Mesenteric fat pad (tissue), 1 donor: Measurements from ENCODE around the gene LIG4. TPM values are rescaled to one million over a fixed set of nuclear protein-coding genes. Genes with fewer than 3 reads are reported as not detected.
A peak's percentile ranks its signal among the peaks of the same experiment; 100 is the strongest.
"Not testable (repeated sequence)": the region's sequence is repeated elsewhere in the genome, so short reads cannot be mapped to it uniquely, and the experiment has no call there.

Experiments used
- DNase-seq: peaks from one replicate; pipeline ENCODE4 v3.0.0-alpha.2; 2020; ENCODE audit warnings: low spot score
- long read RNA-seq: library from polyadenylated mRNA; unstranded; transcript quantifications from one replicate; pipeline ENCODE4 v2.0.0, GENCODE V29; 2020
- total RNA-seq: library from RNA; stranded (reverse); fragmentation: NEBNext Ultra II Directional; extraction: Animal tissue kit (Norgen Biotek cat#: 25700); gene quantifications from one replicate; pipeline ENCODE4 v1.2.1, GENCODE V29; 2021
- donor health status: DM: yes; HTN: yes; CAD: no.

Gene LIG4
- 12.3 TPM for total RNA-seq
- long read RNA-seq, partial matches to known transcripts = 0 of 6 reads
- long read RNA-seq, other reads (novel, unspliced or antisense) = 3 of 6 reads

DNA sequence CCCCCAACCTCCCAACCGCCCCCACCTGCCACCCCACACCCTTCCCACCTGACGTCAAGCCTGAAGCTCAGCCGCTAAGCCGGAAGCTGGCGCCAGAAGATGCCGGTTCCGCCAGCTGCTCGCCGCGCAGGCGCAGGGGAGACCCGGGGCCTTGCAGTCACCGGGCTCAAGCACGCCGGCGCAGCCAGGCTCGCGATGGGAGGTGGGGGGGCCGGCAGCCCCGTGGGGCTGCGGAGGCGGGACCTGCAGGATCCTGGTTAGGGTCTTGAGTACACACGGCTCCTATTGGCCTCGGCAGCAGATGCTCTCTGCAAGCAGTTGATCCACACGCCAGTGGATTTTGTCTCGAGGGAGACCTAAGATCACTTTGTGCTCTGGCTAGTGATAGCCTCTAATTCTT is at the start of gene LIG4:
Gene LIG4 (minus strand): TSS at position 101 of the 400 bp plus-strand sequence. CDS start 4,268 bp downstream, outside the sequence.
- peak; percentile 97 for DNase-seq

DNA sequence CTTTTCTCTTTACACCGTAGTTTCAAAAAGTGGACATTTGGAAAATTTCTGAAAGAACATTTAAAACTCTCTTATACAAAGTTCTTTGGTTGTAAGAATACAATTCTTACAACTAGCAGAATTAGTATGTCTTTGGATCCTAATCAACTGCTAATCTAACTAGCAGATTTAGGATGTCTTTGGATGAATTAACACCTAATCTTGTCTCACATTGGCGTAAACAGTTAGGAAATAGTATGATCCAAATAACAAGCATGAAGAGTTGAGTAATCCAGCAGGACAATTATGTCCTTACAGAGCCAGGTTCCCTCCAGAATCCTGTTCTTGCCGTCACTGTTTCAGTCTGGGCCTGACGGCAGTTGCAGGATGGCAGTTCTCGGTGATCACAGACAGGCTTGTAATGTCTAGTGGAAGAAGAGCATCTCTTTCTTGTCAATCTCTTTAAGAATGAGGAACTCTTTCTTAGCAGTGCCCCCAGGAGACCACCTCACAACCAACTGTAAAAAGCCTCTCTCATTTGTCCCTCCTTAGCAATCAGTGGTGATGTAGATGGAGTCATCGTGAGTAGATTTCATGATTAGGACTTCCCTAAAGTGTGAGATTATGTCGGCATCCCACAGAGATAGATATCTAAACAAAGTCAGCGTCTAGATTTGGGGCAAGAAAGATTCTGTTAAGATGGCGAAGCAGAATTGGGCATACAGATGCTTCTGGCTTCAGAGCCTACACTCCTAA is 48.5 kb upstream of the LIG4 start:
- DNase-seq = no peak

DNA sequence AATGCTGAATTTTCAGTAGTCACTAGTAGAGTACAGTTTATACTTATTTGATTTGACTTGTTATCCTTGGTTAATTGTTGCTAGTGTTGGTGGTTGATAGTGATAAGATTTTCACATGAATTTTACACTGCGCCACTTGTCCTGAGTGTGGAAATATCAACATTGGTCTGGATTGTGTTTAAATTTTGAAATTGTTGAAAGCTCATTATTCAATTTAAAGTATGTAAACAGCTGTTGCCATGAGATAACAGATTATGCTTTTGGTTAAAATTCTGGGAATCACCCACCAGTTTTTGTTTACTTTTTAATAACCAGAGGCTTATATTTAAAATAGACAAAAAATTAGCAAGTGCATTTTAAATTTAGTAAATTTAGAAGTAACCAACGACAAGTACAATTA is 41.9 kb upstream of the LIG4 start:
- no peak for DNase-seq

DNA sequence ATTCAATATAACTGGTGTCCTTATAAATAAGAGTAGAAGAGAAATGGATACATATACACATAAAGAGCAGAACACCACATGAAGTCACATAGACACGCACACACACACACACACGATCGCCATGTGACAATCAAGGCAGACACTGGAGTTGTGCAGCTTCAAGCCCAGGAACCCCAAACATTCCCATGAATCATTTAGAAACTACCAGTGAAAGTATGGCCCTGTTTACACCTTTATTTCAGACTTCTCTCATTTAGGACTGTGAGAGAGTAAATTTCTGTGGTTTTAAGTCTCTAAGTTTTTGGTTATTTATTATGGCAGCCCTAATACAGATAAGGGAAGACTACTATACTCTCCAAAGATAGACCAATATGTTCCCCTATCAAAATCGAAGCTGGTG is 33.8 kb upstream of the LIG4 start:
- DNase-seq = no peak

DNA sequence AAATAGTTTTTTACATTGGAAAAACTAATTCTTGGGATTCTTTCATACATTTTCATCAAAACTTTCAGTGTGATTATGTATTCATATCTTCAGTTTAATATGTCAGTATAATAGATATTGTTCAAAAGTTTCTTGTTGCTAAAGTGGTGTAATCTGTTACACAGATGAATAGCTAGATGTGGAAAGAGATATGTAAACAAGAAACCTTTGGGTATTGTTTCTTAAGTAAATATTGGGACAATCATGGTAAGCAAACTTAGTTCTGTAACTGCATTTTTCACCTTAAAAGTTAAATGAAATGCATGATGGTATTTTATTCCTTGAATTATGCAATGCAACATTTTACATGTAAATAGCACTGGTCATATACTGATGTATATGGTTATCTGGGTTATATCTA is 15.0 kb upstream of the LIG4 start:
- DNase-seq = no peak

DNA sequence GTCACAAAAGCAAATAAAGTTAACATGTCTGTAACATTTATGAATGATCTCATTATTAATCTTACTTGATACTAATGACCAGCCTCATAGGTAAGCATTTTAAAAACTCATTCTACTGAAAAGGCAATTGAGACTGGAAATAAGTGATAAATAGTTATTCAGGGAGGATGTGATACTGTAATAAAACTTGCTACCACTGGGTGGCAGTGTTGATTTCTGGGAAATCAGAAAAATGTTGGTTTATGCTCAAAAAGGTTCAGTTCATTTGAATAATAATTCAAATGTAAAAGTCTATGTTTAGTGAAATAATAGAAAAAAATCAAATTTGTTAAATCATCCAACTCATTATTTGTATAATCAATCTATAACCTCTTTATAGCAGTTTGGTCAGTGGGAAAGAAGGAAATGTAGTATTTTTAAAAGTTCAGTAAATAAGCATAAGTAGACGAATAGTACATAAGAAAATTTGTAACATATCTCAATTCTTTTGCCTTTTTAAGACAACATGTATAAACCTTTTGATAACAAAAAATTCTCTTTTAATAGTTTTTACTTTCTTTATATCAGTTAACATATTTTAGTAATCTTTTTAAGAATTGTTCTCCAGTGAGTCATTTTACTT is 12.4 kb upstream of the LIG4 start:
- DNase-seq = no peak

DNA sequence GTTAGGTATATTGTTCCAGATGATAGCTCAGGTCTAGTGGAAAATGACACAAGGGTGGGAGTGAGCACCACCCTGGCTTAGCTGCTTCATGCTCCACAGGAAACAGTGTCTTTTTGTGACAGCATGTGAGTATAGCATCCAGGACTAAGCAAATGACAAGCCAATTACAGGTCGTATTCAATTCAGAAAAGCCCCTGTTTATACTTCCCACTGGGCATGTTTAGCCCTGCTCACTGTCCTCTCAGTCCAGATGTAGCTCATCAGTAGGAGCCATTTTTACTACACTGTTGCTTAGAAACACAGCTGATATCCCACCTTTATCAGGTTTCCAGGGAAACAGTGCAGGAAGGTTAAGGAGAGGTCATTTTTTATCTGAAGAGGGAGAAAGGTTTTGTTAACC is 10.8 kb upstream of the LIG4 start:
- DNase-seq = no peak

DNA sequence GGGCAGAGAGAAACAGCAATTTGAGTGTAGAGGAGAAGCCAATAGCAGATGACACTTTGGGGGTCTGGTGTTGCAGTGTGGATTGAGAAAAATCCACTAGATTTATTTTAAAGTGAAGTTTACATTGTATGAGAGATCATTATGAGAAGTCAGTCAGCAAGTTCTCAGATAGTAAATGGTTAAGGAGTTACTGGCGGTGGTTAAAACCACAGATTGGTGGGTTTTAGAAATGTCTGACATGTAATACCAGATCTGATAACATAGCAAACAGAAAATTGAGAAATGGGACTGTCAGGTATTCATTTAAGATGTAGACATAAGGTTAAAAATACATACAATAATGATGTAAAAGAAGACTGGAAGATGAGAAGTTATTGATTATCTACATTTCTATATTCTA is 10.1 kb upstream of the LIG4 start:
- DNase-seq = no peak

DNA sequence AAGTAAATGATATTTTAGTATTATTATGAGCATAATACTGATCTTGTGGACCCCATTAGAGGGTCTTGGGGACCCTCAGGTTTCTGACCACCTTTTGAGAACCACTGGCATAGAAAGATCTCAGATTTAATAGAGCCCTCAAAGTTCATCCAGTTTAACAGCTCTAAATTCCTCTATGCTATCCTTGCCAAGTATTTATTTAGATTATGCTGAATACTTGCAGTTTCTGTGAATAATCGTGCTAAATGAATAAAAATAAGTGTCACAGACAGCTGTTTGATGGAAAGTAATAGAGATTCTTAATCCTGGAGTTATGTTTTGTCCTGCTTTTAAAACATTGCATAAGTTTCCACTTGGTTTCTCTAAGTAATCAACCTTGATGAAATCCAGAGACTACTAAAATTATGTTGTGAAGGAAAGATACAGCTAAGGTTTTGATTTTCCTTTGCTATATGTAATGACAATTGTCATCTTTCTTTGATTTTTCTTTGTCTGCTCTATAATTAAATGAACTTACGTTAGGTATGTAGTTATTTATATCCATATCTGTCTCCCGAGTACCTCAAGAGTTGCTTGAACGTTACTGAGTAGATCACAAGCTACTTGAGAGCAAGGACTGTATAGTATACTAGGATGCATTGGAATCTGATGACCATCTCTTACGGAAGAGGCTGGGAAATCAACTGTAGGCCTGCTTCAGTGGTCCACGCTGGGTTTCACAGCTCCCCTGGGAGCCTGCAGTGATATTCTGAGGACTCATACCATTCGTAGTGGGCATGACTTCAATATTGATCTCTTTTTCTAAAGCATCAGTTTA is 8.6 kb upstream of the LIG4 start:
- no peak for DNase-seq

DNA sequence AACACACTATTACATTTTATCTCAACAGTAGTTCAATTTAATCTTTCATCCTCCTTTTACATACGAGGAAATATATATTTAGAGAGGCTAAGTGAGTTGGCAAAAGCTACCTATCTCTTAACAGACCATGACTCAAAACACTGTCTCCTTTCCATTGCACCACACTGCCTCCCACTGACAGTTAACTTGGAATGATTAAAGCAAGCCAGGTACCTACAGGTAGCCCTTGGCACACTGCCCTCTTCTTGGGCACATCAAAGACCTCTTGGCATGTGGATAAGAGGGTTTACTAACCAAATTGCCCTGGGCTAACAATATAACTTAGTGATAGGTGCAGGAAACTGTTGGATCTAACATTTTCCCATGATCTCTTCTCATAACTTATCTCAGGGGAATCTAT is 4.7 kb upstream of the LIG4 start:
- no peak for DNase-seq

DNA sequence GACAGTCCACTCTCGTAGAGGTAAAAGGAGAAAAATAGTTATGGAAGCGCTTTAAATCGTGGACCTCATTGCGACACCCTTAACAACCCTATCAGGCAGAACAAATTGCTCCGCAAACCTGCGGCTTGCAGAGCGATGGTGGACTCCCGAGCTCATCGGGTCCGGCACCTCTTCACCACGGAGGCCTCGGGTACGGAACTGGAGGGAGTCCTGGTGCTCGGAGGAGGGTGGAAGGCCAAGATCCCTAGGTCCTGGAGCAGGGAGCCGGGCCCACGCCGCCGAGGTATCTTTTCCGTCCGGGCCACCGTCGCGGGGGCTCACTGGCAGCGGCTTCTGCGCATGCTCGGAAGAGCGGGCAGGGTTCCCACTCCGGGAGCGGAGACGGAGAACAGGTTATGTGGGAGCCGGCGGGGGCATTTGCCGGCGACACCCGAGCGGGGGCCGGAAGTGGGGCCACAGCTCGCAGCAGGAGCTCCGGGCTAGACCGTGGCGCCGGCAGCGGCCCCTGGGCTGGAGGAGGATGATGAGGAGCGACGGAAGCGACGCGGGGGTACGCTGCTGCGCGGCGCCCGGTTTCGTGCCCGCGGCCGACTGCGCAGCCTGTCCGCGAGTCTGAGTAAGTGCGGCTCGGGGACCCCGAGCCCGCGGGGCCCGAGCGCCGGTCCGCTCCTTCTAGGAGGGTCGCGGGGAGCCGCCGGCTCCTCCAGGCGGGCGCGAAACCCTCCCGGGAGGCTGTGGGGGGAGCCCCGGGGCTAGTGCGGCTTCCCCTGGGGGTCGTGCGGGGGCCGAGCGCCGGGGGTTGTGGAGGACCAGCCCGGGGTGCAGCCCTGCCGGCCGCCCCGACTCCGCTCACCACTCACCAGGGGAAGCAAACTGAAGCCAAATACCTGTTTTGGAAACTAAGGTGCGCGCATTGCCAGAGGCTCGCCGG is 3.0 kb upstream of the LIG4 start, which contains the start of gene ABHD13:
Gene ABHD13 (plus strand): TSS at position 349 of the 931 bp plus-strand sequence. CDS start 10,827 bp downstream, outside the sequence.
- DNase-seq = peak; percentile 97

DNA sequence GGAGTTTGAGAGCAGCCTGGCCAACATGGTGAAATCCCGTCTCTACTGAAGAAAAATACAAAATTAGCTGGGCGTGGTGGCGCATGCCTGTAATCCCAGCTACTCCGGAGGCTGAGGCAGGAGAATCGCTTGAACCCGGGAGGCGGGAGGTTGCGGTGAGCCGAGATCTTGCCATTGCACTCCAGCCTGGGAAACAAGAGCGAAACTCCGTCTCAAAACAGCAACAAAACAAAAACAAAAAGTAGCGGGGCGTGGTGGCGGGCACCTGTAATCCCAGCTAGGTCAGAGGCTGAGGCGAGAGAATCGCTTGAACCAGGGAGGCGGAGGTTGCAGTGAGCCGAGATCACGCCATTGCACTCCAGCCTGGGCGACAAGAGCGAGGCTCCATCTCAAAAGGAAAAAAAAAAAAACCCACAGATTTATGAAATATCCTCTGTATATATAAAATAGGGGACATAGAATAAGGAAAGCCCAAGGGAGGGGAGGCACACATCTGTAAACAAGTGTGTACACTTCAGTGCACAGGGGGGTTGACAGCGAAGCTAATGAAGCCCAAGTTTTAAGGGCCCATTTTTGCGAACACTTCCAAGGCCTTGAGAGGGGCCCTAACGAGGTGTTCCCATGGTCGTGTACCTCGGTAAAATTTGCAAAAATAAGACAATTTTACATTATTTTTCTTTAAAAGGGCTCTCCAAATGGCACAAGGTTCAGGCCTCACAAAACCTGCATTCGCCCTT is 2.1 kb upstream of the LIG4 start:
- DNase-seq = not testable (repeated sequence)

DNA sequence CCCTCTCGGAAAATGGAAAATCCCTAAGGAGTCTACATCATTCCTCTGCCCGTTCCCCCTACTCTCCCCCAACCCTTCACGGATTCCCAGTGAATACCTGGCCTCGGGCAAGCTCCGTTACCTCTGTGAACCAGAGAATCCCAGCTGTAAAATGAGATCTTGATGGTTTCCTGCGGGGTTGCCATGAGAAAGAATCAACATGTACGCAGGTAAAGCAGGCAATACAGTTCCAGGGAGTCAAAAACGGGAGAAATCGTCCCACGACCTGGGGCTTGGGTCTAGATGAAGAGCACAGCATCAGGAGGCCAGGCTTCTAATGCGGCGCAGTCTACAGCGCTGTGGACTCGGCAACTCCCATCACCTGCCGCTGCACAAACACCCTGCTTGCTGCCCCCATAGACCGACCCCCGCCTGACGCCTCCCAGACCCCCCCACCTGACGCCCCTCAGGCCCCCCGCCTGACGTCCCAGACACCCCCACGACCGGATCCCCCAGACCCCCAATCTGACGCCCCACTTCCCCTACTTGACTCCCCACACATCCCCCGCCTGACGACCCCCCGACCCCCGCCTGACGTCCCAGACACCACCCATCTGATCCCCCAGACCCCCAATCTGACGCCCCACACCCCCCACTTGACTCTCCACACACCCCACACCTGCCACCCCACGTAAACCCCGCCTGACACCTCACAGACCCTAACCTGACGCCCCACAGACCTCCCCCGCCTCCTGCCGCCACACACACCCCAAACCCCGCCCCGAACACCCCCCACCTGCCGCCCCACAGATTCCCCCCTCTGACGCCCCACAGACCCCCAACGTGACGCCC is 680 bp downstream of the LIG4 start:
- DNase-seq = no peak

DNA sequence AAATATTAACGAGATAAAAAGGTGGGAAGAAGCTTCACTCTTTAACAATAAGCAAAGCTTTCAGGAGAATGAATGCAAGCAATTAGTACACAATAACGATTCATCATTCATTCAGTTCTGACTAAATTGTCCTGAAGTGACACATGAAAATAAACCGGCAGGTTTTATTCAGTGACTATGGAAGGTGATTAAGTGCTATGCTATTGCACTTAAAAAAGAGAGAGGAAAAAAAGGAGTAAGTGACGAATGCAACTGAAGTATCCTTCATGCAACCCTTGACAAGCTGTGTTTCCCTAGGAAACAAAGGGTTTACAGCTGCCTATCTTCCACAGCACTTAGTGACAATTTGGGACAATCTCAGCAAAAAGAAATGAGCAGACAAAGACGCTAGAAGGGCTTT is 1.4 kb downstream of the LIG4 start:
- DNase-seq = no peak

DNA sequence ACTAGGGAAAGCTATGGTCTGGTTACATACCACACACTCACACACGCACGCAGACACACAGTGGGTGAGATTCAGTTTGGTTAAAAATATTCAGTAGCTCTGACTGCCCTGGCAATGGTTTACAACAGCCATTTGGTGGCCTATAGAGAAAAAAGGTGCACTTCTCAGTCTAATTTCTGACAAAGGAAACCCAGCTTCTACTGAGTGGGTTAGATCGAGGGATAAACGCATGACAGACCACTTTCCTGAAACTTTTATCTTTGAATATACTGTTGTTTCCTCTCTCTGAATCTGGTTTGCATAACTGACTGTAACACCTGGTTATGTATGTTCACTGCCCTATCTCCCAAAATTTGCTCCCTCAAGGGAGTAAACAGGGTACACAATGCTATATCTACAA is 2.5 kb downstream of the LIG4 start:
- no peak for DNase-seq

DNA sequence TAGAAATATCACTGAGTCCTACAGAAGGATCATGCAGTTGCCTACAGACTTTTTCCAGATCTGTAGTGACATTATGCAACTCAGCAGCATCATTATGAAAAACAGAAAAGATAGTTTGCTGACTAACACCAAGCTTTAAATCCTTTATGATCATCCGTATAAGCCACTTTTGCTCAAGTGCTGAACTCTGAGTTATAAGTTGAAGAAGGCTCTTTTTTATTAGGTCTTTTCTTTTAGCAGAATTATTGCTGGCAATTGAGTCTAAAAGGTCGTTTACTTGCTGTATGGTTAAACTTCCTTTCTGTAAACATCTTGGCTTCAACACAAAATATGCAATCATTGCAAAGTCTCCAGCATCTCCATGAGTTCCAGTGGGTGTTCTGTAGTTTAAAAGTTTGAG is 4.8 kb downstream of the LIG4 start:
- DNase-seq = no peak

DNA sequence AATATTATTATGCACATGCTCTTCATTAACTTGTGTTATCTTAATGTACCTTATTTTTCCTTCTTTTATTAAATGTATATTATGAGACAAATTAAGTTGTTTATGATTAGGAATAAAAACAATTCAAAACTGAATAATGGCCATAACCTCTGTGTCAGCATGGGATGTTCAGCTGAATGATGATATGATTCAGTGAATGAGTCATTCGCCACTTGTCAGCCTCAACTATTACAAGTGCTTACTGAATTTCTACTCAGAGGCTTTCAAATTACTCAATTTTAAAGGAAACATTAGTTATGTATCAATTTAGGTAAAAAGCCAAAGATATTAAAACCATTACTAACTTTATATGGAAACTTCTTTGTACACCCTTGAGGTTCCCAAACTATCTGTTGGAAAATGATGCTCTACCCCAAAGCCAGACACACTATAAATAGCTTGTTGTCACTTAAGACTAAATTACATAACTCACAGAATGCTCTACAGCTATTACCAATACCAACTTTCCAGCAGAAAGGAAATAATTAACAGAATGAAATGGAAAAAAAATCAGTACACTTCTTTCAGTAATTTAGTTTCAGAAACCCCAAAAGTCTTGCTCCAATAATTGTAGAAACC is 14.4 kb downstream of the LIG4 start:
- no peak for DNase-seq

DNA sequence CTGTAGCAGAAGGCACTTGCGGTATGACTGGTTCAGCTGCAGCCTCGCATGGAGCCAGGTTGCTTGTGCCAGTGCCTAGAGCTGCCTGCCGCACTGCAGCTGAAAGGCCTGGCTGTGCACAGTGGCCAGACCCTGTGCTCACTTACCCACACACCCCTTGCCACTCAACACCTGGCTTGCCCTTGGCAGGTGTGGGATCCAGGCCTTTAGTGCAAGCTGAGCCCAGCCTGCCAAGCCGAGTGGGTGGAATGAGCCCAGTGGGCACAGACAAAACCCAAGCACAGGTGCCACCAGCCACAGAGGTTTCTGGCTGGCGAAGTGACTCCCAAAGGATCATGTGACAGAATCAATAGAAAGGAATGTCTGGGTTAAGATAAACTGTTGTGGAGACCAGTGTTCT is 19.5 kb downstream of the LIG4 start:
- DNase-seq = no peak

DNA sequence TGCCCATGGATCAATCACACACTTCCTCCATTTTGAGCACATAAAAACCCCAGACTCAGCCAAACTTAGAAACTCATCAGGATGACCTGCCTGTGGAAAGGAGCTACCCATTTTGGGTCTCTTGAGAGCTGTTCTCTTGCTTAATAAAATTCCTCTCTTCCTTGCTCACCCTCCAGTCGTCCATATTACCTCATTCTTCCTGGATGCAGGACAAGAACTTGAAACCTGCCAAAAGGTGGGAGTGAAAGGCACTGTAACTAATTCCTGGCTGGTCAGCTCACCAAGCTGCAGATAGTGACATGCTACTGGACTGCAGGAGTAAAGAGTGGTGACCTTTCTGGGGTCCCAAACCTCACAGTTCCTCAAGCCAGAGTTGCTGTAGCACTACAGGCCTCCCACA is 20.2 kb downstream of the LIG4 start:
- no peak for DNase-seq
